Loucy (cell line): ENCODE results near the gene DYRK4.

Source experiments
- EZH2phosphoT487 ChIP-seq: fragments of 200-600 bp; IDR thresholded peaks from 2 replicates; pipeline ENCODE4 v1.6.1; 2018; ENCODE audit warnings: antibody characterized with exemption, mild to moderate bottlenecking, moderate library complexity, borderline replicate concordance
- TF ChIP-seq, protein P1 (sequence below): fragments of 200-600 bp; sonication (generic); conservative IDR thresholded peaks from 2 replicates; pipeline ENCODE4 v1.5.1; 2014; ENCODE audit warnings: mild to moderate bottlenecking, antibody characterized with exemption, low read length

DNA sequence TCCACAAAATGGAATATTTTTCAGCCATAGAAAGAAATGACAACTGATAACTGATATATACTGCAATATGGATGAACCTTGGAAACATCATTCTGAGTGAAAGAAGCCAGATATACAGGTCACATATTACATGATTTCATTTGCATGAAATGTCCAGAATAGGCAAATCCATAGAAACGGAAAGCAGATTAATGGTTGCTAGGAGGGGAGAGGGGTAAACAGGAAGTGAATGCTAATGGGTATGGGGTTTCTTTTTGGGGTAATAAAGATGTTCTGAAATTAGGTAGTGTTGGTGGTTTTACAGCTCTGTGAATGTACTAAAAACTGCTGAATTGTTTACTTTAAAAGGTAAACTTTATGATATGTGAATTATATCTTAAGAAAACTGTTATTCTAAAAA is 16.8 kb upstream of the DYRK4 start:
- TF ChIP-seq, protein P1, sequence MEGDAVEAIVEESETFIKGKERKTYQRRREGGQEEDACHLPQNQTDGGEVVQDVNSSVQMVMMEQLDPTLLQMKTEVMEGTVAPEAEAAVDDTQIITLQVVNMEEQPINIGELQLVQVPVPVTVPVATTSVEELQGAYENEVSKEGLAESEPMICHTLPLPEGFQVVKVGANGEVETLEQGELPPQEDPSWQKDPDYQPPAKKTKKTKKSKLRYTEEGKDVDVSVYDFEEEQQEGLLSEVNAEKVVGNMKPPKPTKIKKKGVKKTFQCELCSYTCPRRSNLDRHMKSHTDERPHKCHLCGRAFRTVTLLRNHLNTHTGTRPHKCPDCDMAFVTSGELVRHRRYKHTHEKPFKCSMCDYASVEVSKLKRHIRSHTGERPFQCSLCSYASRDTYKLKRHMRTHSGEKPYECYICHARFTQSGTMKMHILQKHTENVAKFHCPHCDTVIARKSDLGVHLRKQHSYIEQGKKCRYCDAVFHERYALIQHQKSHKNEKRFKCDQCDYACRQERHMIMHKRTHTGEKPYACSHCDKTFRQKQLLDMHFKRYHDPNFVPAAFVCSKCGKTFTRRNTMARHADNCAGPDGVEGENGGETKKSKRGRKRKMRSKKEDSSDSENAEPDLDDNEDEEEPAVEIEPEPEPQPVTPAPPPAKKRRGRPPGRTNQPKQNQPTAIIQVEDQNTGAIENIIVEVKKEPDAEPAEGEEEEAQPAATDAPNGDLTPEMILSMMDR = no peak
- no peak for TF ChIP-seq EZH2phosphoT487
